ENCODE results near the gene AP3B1. TPM values are rescaled to one million over a fixed set of nuclear protein-coding genes. Genes with fewer than 3 reads are reported as not detected.

AP3B1 gene
- total RNA-seq, 1 experiment from 2014 or later, result 41.1 TPM

DNA sequence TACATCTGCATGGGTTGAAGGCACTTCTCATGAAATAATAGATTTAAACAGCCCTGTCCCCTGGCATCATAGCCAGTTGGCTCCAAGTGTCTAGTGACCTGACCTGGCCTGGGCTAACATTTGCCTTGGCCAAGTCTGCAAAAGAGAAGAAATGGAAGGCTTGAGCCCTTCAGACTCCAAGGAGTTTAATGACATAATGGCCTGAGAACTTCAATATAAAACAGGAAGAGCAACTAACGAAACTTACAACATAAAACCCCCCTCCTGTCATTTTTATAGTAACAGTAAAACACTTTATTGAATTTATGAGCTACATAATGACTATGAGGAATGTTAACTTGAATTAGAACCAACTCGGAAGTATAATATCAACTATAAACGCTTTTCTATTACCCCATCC lies 299.6 kb downstream of the AP3B1 start:
- Histone ChIP-seq H3K9me3 (no peaks in the 10 kb centered on the region), H3K36me3 (no peaks in the 10 kb centered on the region), H3K27me3 (no peaks in the 10 kb centered on the region), H3K4me3 (no peak overlapping the region)
- no peak for DNase-seq

DNA sequence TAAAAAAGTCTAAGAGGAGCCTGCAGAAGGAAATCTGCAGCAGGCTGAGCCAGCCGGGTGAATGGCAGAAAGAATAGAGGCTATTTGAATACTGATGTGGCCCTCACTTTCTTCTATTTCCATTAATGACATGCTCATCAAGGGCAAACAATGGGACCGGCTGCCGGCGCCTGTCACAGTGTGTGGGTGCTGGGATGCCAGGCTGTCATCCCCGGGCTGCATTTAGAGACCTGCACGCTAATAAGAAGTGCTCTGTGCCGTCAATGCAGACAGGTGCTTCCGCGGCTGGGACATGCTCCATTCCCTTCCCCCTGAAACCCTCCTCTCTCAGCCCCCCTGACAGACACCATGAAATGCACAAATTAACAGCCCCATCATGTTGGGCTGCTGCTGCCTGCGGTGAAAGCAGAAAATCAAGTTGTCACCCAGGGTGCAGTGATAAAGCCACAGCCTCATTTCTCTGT lies 300.6 kb downstream of the AP3B1 start:
- DNase-seq, result no peak
- Histone ChIP-seq H3K27me3 (no peaks in the 10 kb centered on the region), H3K36me3 (no peaks in the 10 kb centered on the region)

DNA sequence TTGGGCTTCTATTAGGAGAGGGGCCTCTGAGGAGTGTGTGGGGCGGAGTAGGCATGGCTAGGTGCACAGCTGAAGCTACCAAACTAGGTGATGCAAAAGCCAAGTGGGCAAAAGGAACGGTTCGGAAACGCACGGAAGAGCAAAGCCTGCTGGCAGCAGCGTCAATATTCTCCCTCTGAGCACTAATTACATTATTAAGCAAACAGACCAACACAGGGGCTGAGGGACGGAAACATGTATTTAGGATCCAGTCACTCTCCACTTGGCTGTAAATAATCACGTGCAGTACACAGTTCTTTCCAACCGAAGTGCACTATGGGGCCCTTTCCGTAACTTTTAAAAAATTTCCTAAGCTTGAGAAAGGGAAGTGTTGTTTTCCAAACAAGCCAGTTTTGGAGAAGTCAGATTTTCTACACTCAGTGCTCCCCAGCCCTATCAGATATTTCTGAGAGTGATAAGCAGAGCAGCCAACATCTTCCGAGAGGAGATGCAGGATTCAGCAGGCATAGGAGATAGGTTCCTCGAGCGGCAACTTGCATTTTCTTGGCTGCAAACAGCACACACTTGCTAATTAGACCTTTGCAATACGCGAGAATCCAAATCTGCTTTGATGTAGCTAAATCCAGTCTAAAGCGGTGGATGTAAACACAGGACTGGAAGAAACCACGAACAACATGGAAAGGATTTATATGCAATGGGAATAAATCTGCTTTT lies 301.2 kb downstream of the AP3B1 start:
- H3K9me3 ChIP-seq, result no peaks in the 10 kb centered on the region
- no peaks in the 10 kb centered on the region for H3K36me3 ChIP-seq
- no peak for DNase-seq
- H3K4me3 ChIP-seq, result no peak overlapping the region
- H3K27me3 ChIP-seq, result no peaks in the 10 kb centered on the region

More for the DNA sequence above, 300.6 kb downstream of the AP3B1 start:
- no peak overlapping the region for H3K4me3 ChIP-seq
- H3K9me3 ChIP-seq, result no peaks in the 10 kb centered on the region

- Histone ChIP-seq H3K36me3 (no peaks in the 10 kb centered on the region), H3K9me3 (no peaks in the 10 kb centered on the region), H3K27me3 (no peaks in the 10 kb centered on the region), H3K4me3 (no peak overlapping the region)
- DNase-seq, result no peak
Observed at GRCh38 chr5:77991084-77991483, 303.4 kb downstream of the AP3B1 start.

DNA sequence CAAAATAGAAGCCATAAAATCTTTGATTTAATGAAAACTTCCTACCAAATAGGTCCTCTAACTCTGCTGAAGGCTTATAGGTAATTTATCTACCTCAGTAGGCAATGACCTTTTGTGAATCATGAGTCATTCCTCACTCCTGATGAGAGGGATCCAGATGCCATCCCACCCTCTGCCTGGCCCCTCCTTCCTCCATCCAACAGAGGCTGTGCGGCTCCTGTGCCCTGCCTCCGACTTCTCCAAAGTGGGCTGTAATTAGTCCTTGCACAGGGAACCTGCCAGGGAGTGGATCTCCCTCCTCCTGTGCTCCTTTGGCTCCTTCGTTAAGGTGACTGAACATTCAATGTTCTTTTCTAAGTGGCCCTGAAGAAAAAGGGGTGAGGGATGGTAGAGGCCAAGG lies 304.5 kb downstream of the AP3B1 start:
- no peak for DNase-seq
- no peaks in the 10 kb centered on the region for H3K36me3 ChIP-seq
- H3K27me3 ChIP-seq, result no peaks in the 10 kb centered on the region
- H3K4me3 ChIP-seq, result no peak overlapping the region
- H3K9me3 ChIP-seq, result no peaks in the 10 kb centered on the region

- H3K4me3 ChIP-seq, result no peak overlapping the region
- H3K27me3 ChIP-seq, result no peaks in the 10 kb centered on the region
- no peak for DNase-seq
- H3K9me3 ChIP-seq, result no peaks in the 10 kb centered on the region
- no peaks in the 10 kb centered on the region for H3K36me3 ChIP-seq
Observed at GRCh38 chr5:77987988-77988387, 306.5 kb downstream of the AP3B1 start.

GRCh38 chr5:77987331-77987730 lies 307.2 kb downstream of the AP3B1 start:
- Histone ChIP-seq H3K36me3 (no peaks in the 10 kb centered on the region), H3K27me3 (no peaks in the 10 kb centered on the region), H3K4me3 (no peak overlapping the region), H3K9me3 (no peaks in the 10 kb centered on the region)
- DNase-seq, result no peak

DNA sequence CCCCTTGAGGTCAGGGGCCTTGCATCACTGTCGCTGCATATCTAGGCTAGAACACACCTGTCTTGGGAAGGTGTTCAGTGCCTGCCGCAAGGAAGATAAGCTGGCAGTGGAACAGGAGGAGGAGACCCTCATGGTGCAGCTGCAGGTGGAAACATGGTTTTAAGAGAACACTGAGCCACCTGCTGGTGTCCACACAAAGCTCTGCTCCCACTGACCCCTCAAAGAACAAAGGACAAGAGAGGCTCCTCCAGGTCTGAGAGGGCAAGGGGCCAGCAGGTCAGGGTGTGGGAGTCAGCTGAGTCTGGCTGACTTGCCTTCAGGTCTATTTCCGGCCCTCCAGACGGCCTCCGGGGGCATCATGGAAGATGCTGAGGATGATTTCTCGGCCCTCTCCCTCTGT lies 308.2 kb downstream of the AP3B1 start:
- Histone ChIP-seq H3K9me3 (no peaks in the 10 kb centered on the region), H3K4me3 (no peak overlapping the region), H3K36me3 (no peaks in the 10 kb centered on the region), H3K27me3 (no peaks in the 10 kb centered on the region)
- no peak for DNase-seq

- H3K9me3 ChIP-seq, result no peaks in the 10 kb centered on the region
- H3K36me3 ChIP-seq, result no peaks in the 10 kb centered on the region
- H3K4me3 ChIP-seq, result no peak overlapping the region
- DNase-seq, result no peak
- no peaks in the 10 kb centered on the region for H3K27me3 ChIP-seq
Observed at GRCh38 chr5:77985247-77985646, 309.3 kb downstream of the AP3B1 start.

DNA sequence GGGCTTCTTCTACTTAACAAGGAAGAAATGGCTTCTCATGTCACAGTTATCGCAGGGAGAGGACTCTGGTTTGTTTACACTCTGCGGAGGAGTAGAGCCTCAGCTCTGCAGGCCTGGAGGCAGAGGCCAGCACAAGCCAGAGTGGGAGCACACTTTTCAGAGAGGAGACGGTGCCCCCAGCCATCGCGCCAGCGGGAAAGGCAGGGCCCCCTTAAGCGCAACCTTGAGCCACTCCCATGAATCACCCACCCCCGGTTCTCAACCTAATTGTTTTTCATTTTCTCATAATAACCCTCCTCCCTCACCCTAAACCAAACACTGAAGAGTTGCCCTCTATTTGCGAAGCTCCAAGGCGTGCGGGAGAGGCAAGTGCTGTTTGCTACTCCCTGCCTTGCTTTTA lies 309.9 kb downstream of the AP3B1 start:
- H3K36me3 ChIP-seq, result no peaks in the 10 kb centered on the region
- DNase-seq, result no peak
- H3K4me3 ChIP-seq, result no peak overlapping the region
- H3K9me3 ChIP-seq, result no peaks in the 10 kb centered on the region
- H3K27me3 ChIP-seq, result no peaks in the 10 kb centered on the region

DNA sequence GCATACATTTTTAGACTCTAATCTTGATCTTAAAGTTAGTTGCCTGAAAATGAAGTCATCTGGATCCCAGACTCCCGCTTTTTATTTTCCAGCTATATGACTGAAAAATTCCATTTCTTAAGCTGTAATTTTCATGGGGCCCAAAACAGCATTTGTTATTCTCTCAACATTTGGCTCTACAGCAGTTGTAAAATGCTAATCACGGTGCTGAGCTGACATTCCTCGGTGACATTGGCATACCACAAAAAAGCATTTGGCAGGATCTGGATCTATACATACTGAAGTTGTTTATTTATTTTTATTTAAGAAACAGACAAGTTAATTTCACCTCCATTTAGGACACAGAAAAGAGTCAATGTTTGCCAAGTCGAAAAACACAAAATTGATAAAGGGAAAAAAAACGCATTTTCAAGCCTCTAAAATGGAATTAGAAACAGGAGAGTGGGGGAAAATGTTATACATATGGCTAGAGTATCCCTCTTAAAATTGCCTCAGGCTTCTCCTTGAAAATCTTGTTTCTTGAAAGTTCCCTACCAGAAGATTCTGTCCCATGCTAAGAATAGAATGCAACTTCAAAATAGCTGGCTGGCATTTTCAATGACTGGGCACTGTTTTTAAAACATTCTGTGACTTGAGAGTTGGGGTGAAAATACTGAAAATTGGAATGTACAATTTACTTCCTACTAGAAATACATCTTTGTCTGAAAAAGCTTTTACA lies 310.9 kb downstream of the AP3B1 start:
- DNase-seq, result no peak
- Histone ChIP-seq H3K27me3 (no peaks in the 10 kb centered on the region), H3K36me3 (no peaks in the 10 kb centered on the region), H3K4me3 (no peak overlapping the region), H3K9me3 (no peaks in the 10 kb centered on the region)

DNA sequence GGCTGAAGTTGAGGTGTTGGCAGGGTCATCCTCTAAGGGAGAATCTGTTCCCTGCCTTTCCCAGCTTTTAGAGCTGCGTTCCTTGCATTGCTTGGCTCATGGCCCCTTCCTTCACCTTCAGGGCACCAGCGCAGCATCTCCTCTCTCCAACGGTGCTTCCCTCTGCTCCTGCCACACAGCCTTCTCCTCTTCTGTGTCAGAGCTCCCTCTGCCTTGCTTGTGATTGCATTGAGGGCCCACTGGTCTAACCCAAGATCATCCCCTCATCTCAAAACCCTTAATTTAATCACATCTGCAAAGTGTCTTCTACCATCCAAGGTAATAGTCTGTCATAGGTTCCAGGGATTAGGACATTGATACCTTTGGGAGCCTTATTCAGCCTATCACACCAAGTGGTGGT lies 312.7 kb downstream of the AP3B1 start:
- no peak overlapping the region for H3K4me3 ChIP-seq
- DNase-seq, result no peak

DNA sequence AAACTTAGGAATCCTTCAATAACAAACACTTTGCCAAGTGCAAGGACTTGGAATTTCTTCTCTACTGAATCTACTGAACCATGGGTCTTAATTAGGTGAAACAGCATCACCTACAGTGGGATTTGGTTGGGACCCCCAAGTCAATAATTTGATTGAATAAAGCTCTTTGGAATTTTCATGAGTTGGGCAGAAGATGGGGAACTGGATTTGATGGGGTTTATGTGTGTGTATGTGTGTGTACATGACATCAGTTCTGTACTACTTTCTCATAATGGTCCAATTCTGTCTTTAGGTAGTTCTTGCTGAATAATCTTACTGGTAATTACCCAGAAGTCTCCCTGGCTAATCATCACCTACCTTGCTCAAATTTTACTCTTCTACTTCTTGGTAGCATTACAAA lies 319.9 kb downstream of the AP3B1 start:
- no peaks in the 10 kb centered on the region for H3K27me3 ChIP-seq
- H3K4me3 ChIP-seq, result no peak overlapping the region
- DNase-seq, result no peak
- H3K9me3 ChIP-seq, result no peaks in the 10 kb centered on the region
- no peaks in the 10 kb centered on the region for H3K36me3 ChIP-seq

More for the DNA sequence above, 312.7 kb downstream of the AP3B1 start:
- Histone ChIP-seq H3K9me3 (no peaks in the 10 kb centered on the region), H3K27me3 (no peaks in the 10 kb centered on the region), H3K36me3 (no peaks in the 10 kb centered on the region)

DNA sequence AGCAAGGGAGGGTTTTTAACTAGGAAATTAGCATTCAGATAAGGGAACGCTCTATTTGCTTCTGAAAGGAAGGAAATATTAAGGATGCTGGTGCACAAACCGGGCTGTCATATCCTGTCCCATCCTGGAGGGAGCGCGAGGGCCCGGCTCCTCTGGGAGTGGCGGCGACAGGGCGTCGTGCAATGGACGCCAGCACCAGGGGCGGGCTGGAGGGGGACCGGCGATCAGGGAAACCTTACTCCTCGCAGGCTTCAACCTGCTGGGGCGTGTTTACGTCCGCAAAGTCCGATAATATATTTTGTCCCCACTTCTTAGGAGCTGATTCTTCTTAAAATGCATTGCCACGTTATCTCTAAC lies 321.3 kb downstream of the AP3B1 start:
- DNase-seq, result no peak
- no peaks in the 10 kb centered on the region for H3K36me3 ChIP-seq
- H3K4me3 ChIP-seq, result no peak overlapping the region
- no peaks in the 10 kb centered on the region for H3K9me3 ChIP-seq
- H3K27me3 ChIP-seq, result no peaks in the 10 kb centered on the region

DNA sequence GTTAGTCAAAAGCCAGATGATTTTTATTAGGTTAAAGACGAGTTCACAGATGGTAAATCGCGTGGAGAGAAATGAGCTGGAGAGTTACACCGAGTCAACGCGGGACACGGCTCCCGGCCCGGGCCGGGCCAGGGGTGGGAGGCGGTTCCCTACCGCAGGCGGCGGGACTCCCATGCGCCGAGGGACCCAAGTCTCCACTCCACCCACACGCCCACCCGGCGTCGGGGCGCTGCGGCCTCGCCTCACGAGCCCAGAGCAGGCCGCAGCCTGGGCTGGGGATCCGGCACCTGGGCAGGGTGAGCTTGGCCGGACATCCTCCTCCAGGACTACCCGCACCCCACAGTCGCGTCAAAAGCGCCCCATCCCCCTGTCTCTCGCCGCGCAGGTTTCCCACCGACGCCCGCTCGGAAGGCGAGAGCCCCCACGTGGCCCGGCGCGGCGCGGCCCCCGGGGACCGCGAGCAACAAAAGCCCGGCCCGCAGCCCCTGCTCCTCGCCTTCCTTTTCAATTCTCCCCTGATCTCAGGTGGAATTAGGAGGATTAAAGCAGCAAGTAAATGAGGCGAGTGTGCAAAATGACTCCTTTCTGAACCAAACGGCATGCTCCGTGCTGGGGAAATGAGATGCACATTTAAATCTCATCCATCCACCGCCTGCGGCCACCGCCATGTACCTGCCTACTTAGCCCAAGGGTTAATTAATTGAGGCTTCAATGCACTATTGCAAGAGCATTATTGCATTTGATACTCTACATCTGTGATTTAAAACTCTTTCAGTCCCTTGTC lies 321.8 kb downstream of the AP3B1 start:
- Histone ChIP-seq H3K27me3 (no peaks in the 10 kb centered on the region), H3K4me3 (peak overlapping the region; percentile 16), H3K9me3 (no peaks in the 10 kb centered on the region), H3K36me3 (no peaks in the 10 kb centered on the region)
- peak; percentile 9 for DNase-seq

GRCh38 chr5:77971776-77972468 lies 322.6 kb downstream of the AP3B1 start:
- no peaks in the 10 kb centered on the region for H3K27me3 ChIP-seq
- DNase-seq, result no peak
- no peak overlapping the region; the same call in 1 of the 2 replicates for H3K4me3 ChIP-seq
- H3K9me3 ChIP-seq, result no peaks in the 10 kb centered on the region
- H3K36me3 ChIP-seq, result no peaks in the 10 kb centered on the region

DNA sequence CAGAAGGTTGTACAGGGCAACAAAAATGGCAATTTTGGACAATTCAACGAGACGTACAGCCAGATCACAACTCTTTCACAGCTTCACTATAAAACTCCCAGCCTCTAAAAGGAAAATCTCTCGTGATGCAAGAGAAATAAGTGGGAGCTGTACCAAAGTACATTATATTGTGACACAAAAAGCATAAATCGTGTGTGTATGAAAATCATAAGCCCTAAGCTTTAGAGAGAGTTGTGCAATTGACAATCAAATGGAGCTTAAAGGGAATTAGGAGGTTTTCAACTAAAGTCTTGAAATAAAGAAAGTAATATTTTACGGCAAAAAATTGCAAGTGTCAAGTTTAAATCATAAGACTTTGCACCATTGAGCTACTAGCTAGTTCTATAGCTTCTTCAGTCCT lies 323.6 kb downstream of the AP3B1 start:
- Histone ChIP-seq H3K36me3 (no peaks in the 10 kb centered on the region), H3K9me3 (no peaks in the 10 kb centered on the region), H3K27me3 (no peaks in the 10 kb centered on the region), H3K4me3 (no peak overlapping the region)
- DNase-seq, result no peak
